Inflammatory macrophage treated with lipopolysaccharide for 1 hour (primary cell): ENCODE results near the gene MIF.
"Not testable (repeated sequence)": the region's sequence is repeated elsewhere in the genome, so short reads cannot be mapped to it uniquely, and the experiment has no call there.

Experiments
- DNase-seq, 2 donors: peaks; one replicate each; pipeline ENCODE4 v3.0.0-alpha.2; 2020 to 2022

Gene MIF

DNA sequence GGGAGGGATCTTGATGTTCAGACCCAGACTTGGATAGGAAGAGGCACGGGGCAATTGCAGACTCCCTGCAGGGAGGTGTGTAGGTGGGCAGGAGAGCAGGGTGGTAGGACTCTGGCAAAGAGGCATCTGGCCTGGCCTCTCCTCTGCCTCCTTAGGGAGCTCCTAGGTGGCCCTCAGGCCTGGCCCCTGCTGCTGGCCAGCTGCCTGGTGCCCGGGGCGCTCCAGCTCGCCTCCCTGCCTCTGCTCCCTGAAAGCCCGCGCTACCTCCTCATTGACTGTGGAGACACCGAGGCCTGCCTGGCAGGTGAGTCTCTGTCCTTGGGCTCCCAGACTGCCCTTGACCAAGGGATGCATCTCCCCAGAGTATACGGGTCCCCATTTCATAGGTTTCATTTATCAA, 16.6 kb upstream of the MIF start:
- DNase-seq: no peak

DNA sequence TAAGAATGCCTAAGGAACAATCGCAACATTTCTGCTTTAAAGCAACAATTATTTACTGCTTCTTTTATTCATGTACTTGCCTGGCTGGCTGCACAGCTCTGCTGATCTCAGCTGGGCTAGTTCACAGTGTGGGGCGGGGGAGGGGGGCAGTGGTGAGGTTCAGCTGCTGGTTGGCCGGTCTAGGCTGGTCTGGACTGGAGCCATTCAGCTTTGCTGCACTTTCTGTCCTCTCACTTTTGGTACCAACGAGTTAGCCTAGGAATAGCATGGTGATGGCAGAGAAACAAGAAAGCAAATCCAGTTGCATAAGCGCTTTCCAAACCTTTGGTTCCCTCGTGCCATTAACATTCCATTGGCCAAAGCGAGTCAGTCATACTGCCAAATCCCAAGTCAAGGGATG, 16.0 kb upstream of the MIF start:
- no peak for DNase-seq

DNA sequence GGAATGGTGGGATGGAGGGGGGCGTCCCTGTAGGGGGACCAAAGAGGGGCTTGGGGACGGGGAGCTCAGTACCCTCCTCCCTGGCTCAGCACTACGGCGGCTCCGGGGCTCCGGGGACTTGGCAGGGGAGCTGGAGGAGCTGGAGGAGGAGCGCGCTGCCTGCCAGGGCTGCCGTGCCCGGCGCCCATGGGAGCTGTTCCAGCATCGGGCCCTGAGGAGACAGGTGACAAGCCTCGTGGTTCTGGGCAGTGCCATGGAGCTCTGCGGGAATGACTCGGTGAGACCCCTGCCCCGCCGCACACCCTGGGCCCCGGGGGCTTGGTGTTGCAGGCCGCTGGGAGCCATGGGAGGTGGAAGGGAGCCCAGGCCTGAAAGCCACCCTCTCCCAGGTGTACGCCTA, 11.8 kb upstream of the MIF start:
- DNase-seq: no peak

DNA sequence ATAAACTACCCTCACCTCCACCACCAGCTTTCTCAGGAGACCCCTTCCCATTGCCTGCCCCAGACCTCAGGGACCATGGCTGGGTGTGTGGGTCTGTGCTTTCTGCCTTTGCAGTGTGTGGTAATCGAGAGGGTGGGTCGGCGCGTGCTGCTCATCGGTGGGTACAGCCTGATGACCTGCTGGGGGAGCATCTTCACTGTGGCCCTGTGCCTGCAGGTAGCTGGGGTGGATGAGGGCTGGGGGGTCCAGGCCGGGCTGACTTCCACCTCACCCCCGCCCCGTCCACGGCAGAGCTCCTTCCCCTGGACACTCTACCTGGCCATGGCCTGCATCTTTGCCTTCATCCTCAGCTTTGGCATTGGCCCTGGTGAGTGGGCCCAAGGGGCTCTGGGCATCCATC, 10.5 kb upstream of the MIF start:
- no peak for DNase-seq

DNA sequence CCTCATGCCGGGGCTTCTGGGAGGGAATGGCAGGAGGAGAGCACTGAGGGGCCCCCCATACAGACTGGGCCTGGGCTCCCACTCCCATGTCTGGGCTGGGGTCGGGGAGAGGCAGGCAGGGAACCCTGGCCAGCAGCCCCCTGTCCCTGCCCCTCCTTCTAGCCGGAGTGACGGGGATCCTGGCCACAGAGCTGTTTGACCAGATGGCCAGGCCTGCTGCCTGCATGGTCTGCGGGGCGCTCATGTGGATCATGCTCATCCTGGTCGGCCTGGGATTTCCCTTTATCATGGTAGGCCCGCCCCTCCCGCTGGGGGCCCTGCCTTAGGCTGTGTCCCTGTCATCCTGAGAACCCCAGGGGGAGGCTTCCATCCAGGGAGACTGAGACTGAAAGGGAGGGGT, 10.0 kb upstream of the MIF start:
- no peak for DNase-seq

DNA sequence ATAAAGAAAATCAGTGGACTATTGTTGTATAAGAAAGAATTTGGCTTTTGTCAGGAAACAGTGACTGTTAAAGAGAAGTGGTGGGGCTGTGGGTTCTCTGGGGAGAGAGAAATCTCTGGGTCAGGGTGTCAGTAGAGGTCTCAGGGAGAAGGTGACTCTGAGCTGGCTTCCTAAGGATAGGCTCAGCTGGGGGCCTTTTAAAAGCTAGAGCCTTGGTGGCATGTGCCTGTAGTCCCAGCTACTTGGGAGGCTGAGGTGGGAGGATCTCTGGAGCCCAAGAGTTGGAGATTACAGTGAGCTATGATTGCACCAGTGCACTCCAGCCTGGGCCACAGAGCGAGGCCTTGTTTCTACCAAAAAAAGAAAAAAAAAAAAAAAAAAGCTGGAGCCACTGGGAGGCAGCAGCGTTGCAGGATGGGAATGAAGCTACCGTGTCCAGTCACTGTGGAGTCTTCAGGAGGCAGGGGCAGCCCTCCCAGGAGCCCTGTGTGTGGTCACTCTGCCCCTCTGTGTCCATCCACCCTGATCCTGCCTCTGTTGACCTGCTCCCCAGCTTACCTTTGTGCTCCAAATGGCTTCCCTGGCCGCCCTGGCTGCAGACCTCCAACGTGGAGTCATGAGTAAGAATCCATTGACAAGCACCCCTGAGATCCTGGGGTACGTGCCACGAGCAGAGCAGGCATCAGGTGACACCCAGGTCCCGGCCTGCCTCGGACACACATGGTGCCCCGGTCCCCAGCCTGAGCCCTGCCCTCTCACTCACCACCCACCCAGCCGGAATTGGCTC, 5.4 kb upstream of the MIF start:
- no peak for DNase-seq

DNA sequence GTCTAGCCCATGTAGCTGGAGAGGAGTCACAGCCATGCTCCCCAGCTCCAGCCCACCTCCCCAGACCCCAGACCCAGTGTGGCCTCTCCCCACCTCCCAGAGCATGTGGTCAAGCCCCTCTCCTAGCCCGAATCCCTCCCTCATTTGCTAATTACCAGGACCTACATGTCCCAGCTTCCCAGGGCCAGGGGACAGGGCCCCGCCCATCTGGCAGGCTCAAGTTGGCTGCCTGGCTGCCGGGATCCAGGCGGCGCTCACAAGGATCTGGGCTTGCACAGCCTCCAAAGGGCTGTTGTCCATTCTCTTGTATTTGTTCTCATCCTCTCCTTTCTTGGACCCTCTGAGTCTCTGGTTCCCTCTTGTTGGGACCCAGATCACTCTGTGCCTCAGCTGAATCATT, 4.6 kb upstream of the MIF start:
- no peak for DNase-seq

DNA sequence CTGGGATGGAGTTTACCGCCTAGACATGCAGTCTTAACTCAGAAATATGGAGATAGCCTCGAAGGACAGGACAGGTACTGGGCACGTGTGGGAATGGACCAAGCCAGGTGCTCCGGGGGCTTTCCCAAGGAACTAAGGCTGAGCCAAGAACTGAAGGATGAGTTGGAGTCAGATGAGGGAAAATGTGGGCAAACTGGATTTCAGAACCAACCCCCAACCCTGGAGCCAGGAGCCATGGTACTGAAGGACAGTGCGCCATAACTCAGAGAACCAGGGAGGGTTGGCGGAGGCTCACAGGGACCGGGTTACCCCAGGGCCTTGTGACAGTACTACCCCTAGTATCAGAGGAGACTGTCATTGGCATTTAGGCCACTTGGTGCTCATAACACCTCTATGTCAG, 2.5 kb upstream of the MIF start:
- no peak for DNase-seq

DNA sequence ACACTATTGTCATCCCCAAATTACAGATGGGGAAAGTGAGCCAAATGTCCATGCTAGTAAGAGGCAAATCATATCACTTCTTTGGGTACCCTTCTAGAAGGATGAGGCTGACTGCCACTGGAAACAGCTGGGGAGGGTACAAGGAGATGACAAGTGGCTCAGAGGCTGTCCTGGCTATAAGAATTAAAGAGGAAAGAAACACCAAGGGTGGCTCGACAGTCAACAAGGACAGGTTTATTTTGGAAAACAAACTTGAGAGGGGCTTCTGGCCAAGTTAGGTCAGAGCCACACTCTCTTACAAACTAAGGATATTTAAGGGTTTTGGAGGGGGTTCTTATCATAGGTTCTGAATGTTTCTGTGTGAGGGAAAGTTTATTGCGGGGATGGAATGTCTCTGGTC, 2.1 kb upstream of the MIF start:
- DNase-seq: no peak

DNA sequence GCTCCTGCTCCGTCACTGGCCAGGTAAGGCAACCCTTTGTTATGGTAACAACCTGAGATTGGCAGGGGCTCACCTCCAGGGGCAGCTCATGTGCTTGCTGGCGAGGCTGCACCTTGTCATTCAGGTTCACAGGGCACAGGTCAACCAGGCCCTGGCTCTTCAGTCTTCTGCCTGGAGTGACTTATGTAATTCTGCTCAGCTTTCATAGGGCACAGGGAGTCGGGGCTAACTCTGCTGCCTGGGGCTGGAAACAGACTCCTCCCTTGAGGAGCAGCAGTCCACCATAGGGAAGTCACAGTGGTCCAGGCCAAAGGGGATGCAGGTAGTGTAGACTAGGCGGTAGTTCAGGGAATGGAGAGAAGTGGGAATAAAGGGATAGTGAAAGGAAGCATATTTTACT, 1.5 kb upstream of the MIF start:
- DNase-seq: no peak

DNA sequence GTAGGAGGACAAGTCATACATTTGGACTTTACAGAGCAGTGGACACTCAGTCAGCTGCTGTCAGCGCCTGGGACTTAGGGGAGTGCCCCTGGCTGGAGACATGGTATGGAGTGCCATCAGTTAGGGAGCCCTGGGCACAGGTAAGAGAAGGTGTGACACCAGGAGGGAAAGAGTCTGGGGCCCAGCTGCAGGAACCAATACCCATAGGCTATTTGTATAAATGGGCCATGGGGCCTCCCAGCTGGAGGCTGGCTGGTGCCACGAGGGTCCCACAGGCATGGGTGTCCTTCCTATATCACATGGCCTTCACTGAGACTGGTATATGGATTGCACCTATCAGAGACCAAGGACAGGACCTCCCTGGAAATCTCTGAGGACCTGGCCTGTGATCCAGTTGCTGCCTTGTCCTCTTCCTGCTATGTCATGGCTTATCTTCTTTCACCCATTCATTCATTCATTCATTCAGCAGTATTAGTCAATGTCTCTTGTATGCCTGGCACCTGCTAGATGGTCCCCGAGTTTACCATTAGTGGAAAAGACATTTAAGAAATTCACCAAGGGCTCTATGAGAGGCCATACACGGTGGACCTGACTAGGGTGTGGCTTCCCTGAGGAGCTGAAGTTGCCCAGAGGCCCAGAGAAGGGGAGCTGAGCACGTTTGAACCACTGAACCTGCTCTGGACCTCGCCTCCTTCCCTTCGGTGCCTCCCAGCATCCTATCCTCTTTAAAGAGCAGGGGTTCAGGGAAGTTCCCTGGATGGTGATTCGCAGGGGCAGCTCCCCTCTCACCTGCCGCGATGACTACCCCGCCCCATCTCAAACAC, 850 bp upstream of the MIF start:
- no peak for DNase-seq

DNA sequence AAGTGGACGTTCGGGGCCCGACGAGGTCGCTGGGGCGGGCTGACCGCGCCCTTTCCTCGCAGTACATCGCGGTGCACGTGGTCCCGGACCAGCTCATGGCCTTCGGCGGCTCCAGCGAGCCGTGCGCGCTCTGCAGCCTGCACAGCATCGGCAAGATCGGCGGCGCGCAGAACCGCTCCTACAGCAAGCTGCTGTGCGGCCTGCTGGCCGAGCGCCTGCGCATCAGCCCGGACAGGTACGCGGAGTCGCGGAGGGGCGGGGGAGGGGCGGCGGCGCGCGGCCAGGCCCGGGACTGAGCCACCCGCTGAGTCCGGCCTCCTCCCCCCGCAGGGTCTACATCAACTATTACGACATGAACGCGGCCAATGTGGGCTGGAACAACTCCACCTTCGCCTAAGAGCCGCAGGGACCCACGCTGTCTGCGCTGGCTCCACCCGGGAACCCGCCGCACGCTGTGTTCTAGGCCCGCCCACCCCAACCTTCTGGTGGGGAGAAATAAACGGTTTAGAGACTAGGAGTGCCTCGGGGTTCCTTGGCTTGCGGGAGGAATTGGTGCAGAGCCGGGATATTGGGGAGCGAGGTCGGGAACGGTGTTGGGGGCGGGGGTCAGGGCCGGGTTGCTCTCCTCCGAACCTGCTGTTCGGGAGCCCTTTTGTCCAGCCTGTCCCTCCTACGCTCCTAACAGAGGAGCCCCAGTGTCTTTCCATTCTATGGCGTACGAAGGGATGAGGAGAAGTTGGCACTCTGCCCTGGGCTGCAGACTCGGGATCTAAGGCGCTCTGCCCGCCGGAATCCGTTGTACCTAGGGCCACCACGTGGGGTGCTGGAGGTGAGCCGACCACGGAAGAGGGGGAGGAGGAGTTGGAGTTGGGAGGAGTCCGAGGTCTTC, 771 bp downstream of the MIF start:
- DNase-seq: peak; percentile 30 to 39

DNA sequence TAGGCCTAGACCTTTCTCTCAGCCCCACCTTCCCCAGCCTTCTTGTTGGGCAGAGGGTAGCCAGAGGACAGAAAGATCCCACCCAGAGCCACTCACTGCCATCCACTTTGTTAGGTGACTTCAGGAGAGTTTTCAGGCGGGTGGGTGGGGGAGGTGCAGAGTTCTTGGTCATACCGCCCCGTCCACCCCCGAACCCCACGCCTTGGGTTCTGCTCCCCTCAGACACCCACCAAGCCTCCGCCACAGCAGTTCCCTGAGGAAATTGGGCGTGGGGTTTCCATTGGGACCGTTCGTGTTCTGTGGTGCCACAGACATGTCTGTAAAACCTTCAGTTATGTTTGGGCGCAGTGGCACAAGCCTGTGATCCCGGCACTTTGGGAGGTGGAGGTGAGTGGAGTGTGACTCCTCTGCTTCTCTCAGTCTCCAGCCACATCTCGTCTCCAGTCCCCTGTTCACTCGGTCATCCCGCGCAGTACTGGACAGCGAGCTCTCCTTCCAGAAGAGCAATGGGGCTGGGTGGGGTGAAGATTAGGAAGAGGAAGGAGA, 1.5 kb downstream of the MIF start:
- DNase-seq: no peak

DNA sequence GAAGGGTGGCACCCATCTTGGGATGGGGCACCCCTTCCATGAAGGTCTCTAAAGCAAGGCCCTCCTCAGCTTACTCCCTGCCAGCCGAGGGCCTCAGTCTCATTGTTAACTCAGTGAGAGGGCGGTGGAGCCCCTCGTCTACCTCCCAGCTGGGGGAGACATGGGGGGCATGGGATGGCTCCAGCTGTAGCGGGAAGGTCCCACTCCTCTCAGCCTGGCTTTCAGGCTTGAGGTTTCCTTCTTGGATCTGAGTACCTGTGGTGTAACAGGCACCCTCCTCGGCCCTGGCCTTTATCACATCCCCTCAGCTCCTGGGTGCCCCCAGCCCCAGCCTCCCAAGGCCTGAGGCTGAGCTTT, 2.0 kb downstream of the MIF start:
- DNase-seq: no peak

DNA sequence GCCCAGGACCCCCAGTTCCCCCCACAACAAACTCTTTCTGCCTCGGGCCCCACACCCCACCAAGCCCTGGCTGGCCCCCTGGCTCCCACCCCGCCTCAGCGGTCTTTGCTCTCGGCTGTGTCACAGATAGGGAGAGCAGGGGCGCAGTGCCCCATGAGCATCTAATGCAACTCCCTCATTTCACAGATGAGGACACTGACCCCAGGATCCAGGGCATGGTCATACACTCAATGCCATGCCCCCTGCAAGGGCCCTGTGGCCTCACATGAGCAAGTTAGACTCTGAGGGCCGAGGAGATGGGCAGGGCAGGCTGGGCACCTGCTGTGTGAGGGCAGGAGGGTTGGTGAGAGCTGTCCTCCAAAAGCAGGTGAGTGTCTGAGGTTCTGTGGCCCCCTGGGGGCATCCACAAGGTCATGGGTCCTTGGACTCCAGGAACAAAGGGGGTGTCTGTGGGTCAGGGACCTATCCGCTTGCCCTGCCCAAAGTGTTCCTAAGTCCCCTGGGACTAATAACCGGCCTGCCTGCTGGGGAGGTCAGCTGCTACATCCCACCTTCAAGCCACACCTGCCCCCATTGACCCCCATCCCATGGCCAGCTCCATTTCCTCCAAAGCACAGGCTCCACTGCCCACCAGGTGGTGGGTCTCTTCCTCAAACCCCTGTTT, 2.5 kb downstream of the MIF start:
- no peak for DNase-seq

DNA sequence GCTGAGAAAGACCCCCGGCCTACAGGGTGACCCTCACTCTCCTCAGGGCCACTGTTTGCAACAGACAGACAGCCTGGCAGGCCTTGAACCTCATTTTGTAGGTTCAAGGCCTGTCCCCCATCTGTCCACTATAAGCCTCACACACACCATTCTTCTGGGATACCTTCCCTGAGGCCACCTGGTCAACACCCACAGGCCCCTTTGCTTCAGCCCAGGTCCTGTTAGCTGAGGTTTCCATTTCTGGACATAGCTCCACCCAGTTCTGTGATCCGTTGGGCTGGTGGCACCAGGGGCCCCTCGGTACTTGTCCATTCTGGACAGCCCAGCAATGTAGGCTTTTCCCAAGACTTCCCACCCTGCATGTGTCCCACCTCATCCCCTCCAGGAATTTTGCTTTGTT, 3.1 kb downstream of the MIF start:
- DNase-seq: no peak

DNA sequence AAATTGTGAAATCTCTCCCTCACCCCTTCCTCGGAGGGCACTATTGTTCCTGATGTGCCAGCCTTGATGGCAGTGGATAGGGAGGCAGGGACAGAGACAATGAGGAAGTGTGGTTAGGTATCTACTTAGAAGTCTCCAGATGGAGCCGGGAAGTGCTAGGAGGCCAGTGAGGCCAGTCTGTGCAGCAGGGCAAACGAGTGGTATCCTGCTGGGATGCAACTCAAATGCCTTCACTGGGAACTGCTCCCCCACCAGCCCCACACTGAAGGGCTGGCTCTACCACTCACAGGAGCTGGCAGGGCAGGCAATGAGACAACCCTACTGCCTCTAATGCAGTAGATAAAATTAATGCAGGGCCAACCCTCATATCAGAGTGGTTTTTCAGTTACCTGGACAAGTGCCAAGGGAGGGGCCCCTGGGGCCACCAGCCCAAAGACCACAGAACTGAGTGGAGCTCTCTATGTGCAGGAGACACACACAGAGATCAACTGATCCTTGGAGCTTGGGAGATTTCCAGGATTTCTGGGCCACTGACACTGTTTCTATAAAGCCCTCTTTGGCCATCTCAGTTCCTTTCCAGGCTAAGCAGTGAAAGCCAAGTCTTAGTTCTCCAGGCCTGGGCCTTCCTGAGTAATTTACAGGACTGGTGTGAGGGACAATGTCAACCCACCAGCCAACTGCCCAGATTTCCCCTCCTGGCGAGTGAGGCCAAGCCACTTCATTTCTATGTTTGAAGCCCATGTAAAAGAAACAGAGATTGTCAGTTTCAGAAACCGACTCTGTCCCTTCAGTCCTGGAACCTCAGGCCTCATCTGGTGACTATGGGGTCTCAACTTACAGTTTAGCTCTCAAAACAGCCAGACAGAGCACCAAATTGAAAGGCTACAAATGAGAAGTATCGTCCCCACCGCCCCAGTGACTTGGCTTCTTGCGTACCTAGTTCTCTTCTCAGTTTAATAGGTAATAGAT, 4.1 kb downstream of the MIF start:
- no peak for DNase-seq

DNA sequence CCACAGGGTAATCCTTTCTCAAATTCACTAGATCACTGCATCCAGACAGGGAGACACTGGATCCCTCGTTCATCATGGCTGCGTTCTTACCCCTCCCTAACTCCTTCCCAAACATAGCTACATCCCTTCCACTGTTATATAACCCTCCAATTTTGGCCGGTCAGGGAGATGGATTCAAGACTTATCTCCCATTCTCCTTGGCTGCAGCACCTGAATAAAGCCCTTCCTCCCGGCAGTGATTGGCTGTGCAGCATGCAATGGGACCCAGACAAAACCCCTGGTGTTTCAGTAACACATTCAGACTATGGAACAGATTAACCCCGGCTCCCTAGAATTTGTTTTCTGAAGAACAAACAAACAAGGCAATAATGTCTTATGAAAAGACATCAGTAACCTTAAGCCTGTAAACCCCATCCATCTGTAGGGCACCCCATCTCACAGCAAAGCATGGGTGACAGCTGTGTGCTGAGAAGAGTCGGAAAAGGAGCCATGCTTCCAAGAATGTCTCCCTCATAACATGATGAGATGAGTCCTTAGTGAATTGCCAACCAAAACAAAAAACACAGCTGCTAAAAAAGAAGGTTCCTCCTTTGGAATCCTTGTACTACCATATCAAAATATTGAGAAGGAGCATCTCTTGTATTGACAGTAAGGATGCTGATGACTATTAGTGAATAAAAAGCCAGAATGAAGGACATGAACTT, 5.0 kb downstream of the MIF start:
- DNase-seq: no peak

DNA sequence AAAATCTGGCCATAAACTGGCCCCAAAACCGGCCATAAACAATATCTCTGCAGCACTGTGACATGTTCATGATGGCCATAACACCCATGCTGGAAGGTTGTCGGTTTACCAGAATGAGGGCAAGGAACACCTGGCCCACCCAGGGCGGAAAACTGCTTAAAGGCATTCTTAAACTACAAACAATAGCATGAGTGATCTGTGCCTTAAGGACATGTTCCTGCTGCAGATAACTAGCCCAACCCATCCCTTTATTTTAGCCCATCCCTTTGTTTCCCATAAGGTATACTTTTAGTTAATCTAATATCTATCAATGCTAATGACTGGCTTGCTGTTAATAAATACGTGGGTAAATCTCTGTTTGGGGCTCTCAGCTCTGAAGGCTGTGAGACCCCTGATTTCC, 6.0 kb downstream of the MIF start:
- not testable (repeated sequence) for DNase-seq

DNA sequence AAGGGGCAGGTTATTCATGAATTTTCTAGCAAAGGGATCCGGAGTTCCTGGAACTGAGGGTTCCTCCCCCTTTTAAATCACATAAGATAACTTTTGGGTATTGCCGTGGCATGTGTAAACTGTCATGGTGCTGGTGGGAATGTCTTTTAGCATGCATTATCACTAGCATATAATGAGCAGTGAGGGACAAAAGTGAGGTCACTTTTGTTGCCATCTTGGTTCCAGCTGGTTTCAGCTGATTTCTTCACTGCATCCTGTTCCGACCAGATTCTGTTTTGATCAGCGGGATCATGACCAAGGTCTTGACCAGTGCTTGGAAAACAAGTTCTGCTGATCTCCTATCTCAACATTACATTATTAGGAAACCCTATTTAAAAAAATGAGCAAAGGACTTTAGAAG, 7.4 kb downstream of the MIF start:
- no peak for DNase-seq
